Stimulated activated CD4-positive, alpha-beta T cell treated with anti-CD3 and anti-CD28 coated beads, Interleukin-15, amount 100 ng/mL, for 48 hours (primary cell): Measurements from ENCODE around the gene TRMT61B.

ENCODE experiments used
- DNase-seq, 2 donors: peaks; one replicate each; pipeline ENCODE4 v3.0.0-alpha.2; 2020; ENCODE audit warnings: low read depth in 2 of 2

Gene TRMT61B

DNA sequence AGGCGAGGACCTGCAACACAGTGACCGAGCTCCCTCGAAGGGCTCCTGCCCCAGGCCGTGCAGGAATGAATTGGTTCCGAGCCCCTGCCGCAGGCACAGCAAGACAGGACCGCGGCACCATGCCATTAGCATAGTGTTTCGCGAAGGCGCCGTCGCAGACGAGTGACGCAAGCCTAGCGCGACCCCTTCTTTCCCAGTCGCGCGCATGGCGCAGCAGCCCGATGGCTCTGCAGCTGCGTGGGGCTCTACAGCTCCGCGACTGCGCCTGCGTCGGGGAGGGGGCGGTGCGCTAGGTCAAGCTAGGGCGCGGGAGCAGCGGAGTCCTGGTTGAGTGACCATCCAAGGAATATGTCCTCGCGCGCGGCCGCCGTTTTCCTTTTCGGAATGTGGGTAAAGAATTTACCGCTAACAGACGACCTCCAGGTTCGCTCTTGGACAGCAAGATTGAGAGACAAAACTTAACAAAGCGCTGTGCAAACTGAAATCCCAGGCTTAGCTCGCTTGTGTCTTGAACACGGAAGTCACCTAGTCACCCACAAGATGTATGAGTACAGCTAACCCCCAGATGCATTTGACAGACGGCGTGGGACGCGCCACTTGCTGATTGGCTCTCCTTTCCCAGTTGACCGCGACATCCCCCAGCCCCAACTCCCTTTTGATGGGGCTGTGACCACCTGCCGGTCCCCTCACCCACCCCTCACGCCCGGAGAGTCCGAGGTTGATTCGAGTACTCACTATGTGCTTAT lies at the start of gene TRMT61B:
TSS of gene TRMT61B (minus strand) at position 164 of the 746 bp plus-strand sequence. CDS start at position 132, 32 bp downstream.
- peak; percentile 94 to 96 for DNase-seq

GRCh38 chr2:28915939-28916338 lies 45.8 kb upstream of the TRMT61B start:
- no peak for DNase-seq

DNA sequence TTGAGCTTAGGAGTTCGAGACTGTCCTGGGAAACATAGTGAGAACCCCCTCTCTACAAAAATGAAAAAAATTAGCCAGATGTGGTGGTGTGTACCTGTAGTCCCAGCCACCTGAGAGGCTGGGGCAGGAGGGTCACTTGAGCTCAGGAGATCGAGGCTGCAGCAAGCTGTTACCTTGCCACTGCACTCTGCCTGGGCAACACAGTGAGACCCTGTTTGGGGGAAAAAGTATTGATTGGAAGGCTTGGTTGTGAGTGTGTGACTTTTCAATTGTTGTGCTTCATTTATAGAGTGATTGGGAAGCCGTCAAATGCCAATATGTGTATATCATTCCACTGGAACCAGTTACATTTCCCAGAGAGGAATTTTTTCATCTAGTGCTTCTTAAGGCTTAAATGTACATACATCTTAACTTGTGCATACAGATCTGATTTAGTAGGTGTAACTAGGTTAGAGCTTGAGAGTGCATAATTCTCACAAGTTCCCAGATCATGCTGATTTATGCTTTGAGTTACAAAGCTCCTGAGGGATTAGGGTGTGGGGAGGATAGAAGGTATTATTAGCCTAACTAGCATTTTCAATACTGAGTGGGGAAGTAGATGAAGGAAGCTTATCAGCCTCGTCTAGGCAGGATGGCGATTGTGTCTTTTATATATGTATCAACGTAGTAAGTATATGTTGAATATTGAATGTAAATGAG lies 39.7 kb upstream of the TRMT61B start:
- DNase-seq, result no peak

GRCh38 chr2:28908172-28908571 lies 38.1 kb upstream of the TRMT61B start:
- DNase-seq, result no peak

DNA sequence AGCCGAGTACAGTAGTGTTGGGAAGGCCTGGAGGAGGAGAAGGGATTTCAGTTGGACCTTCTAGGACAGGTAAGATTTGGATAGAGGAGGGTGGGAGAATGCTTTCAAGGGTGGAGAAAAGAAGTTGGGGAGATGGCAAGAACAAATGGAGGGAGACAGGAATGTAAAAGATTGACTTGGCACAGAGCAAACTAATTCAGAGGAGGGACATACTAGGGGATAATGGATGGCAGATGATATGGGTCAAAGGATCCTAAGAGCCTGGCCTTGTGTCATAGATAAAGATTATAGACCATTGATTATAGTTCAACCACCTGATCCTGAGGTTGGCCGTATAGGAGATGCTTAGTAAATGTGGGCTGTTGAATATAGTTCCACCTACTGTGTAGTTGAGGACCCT lies 36.7 kb upstream of the TRMT61B start:
- no peak for DNase-seq

DNA sequence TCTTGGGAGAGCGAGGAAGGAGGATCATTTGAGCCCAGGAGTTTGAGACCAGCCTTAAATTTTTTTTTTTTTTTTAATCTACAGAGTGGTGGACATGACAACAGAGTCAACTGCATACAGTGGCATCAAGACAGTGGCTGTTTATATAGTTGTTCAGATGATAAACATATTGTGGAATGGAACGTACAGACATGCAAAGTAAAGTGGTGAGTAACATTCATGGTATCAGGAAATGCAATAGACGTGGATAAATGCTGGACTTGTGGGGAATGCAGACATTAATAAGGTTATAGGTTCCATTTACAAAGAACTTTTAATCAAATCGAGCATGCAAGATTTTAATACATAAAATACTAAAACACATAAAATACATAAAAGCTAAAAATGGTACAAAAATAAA lies 36.3 kb upstream of the TRMT61B start:
- no peak for DNase-seq

GRCh38 chr2:28905533-28905932 lies 35.4 kb upstream of the TRMT61B start:
- DNase-seq, result no peak

GRCh38 chr2:28904802-28905457 lies 34.8 kb upstream of the TRMT61B start:
- DNase-seq, result no peak

- DNase-seq, result no peak
Measured at GRCh38 chr2:28904295-28904694, 34.2 kb upstream of the TRMT61B start.

- DNase-seq, result no peak
Measured at GRCh38 chr2:28902584-28902983, 32.5 kb upstream of the TRMT61B start.

GRCh38 chr2:28901841-28902240 lies 31.7 kb upstream of the TRMT61B start:
- DNase-seq, result no peak

DNA sequence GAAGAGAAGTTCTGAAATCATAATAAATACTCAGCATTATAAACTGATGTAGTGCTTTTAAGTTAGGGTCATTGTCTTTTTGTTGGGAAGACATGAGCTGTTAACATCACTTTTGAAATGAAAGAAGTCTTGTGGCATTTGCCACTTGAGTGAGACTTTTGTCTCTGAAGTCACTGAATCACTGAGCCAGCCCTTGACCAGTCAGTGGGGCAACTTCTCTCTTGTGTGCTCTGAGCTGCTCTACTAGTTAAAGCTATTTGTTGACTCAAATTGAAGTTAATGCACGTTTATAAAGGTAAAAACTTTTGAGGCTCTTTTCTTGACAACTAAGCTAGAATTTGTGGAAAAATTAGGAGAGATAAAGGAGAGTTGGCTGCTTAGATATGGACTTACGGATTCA lies 31.1 kb upstream of the TRMT61B start:
- no peak for DNase-seq

DNA sequence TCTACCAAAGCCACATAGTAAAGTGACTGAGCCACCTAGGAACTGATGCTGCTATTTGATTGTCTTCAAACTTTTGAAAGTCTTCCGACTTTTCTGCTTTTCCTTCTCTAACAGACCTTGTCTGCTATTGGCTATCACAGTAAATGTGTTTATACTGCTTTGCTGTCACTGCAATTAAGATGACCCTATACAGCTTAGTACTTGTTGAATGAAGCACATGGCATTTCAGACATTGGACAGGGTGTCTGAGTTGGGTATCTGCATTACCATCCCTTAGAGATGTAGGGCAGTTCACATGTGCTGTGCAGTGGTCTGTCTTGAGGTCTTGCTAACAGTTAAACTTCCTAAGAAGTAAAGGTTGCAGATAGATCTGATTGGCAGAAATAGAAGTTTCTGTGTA lies 27.9 kb upstream of the TRMT61B start:
- no peak for DNase-seq

- no peak for DNase-seq
Measured at GRCh38 chr2:28896906-28897305, 26.8 kb upstream of the TRMT61B start.

DNA sequence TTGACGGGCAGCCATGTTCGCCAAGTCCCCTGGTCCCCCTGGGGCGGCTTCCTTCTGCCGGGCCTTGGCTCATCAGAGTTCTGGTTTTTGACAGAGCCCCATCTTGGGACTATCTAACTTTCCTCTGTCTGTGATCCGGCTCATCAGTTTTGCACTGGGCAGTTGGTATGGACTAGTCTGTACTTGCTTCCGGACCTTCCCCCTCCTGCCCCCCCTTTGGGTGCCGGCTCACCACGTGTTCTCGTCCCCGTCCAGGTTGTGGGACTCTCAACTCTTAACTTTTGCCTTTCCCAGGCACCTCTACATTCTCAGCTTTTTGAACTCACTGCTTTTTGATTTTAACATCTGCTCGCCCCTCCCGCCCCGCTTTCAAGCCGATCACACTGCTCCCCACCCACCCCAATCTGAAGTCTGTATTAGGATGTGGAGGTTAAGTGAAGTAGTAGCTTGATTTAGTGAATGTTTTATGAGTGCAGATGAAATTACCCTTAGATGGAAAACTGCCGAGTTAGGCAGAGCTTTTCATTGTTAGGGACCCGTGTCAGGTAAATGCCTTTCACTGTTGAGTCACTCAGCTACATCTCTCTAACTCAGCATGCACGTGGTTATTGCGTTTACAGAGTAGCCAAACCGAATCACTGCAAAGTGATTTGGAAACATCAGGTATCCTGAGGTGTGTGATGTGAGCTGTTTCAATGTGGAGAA lies 25.2 kb upstream of the TRMT61B start:
- peak; percentile 22 to 25 for DNase-seq

DNA sequence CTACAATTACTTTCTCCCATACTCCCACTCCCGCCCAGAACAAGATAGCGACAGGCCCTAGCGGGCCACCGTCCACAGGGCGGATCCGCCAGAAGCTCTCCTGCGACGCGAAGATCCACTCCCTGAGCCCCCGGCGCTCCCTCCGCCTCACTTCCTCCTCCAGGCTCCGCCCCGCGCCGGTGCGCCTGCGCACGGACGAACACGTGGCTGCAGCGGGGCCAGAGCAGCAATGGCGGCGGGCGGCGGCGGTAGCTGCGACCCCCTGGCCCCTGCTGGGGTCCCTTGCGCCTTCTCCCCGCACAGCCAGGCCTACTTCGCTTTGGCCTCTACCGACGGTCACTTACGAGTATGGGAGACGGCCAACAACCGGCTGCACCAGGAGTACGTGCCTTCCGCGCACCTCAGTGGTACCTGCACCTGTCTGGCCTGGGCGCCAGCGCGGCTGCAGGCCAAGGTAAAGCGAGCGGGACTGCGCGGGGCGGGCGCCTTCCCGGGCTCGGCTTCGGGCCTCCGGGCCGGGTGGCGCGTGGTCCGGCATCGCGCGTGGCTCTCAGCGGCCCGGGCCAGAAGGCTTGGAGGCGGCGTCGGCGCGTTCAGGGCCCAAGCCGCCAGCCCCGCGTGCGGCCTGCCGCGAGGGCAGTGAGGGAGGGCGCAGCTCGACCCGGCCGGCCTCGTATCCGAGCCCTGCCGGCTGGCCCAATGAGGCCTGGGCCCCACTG lies 24.5 kb upstream of the TRMT61B start, which contains the start of gene WDR43:
TSS of gene WDR43 (plus strand) at position 198 of the 719 bp plus-strand sequence. CDS start at position 230, 32 bp downstream.
- peak; percentile 95 to 96 for DNase-seq

DNA sequence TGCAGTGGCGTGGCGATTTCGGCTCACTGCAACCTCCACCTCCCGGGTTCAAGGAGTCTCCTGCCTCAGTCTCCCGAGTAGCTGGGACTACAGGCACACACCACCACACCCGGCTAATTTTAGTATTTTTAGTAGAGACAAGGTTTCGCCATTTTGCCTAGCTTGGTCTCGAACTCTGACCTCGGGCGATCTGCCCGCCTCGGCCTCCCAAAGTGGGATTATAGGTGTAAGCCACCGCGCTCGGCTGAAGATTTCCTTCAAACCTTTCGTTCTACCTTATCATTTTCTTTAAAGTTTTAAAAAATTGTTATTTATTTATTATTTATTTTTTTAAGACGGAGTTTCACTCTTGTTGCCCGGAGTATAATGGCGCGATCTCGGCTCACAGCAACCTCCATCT lies 23.4 kb upstream of the TRMT61B start:
- DNase-seq, result no peak

GRCh38 chr2:28880193-28880592 lies 10.1 kb upstream of the TRMT61B start:
- no peak for DNase-seq

DNA sequence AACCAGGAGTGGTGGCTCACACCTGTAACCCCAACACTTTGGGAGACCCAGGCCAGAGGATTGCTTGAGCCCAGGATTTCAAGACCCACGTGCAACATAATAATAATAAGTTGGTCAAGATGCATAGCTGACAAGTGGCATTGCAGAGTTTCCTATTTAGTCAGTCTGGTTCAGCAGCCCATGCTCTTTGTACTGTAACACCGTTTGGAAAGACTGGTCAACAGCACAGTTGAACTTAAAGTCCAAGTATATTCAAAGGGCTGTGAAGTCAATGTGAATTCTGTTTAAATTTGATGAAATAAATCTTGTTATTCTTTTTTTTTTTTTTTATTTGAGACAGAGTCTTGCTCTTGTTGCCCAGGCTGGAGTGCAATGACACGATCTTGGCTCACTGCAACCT lies 1.5 kb upstream of the TRMT61B start:
- no peak for DNase-seq

GRCh38 chr2:28869494-28870145 lies 489 bp downstream of the TRMT61B start:
- DNase-seq, result peak in 1 of 2 donors; percentile 9

DNA sequence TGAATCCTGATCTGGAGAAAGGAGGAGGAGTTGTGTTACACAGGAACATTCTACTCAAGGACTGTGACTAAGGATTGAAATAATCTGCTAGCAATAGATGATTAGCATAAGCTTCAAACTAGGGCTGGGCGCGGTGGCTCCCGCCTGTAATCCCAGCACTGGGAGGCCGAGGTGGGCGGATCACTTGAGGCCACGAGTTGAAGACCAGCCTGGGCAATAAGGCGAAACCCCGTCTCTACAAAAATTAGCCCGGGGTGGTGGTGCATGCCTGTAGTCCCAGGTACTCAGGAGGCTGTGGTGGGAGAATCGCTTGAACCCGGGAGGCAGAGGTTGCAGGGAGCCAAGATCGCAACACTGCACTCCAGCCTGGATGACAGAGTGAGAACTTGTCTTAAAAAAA lies 1.5 kb downstream of the TRMT61B start:
- no peak for DNase-seq
